NCI-H2081 (cell line): ENCODE results near the gene CADPS.

ENCODE experiments used
- DNase-seq, 2 experiments: peaks; one replicate each; lab custom pipeline; 2025; lab: John Stamatoyannopoulos, UW

The CADPS gene

DNA sequence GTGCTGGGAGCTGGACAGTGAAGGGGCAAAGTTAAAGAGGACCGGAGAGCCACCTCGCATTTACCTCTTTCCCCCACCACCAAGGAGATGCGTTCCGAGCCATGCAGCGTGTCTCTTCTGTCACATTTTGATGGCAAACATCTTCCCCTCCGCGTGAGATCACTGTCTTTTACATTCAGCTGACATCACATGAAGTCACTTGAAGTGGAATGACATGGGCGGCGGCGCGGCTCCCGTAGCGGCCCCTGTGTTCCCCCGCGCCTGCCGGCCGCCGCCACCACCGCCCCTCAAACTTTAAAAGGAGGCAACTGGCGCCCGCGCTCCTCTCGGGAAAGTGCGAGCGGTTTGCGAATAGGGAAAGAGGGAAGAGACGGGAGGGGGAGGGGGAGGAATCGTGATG lies 502.0 kb downstream of the CADPS start, which contains the start of gene FEZF2:
FEZF2 (minus strand) TSS at position 336 of the 400 bp plus-strand sequence. CDS start 682 bp downstream, outside the sequence.
- DNase-seq: no peak

DNA sequence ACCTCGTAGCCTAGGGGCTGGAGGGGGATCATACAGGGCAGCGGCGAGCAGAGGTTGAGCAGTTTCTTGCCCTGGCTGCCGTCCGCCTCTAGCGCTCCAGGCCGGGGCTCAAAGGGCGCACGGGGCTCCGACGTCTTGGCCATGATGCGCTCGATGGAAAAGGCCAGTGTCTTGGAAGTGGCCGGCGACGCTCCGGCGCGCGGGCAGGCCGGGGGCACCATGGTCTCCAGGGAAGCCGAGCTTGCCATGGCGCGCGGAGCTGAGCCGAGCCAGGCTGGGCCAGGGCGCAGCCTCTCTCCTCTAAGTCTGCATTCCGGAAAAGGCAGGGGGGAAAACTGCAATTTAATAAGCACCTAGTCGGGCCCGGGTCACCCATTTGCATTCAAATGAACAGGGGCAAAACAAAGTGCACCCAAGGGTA lies 502.6 kb downstream of the CADPS start:
- no peak for DNase-seq

DNA sequence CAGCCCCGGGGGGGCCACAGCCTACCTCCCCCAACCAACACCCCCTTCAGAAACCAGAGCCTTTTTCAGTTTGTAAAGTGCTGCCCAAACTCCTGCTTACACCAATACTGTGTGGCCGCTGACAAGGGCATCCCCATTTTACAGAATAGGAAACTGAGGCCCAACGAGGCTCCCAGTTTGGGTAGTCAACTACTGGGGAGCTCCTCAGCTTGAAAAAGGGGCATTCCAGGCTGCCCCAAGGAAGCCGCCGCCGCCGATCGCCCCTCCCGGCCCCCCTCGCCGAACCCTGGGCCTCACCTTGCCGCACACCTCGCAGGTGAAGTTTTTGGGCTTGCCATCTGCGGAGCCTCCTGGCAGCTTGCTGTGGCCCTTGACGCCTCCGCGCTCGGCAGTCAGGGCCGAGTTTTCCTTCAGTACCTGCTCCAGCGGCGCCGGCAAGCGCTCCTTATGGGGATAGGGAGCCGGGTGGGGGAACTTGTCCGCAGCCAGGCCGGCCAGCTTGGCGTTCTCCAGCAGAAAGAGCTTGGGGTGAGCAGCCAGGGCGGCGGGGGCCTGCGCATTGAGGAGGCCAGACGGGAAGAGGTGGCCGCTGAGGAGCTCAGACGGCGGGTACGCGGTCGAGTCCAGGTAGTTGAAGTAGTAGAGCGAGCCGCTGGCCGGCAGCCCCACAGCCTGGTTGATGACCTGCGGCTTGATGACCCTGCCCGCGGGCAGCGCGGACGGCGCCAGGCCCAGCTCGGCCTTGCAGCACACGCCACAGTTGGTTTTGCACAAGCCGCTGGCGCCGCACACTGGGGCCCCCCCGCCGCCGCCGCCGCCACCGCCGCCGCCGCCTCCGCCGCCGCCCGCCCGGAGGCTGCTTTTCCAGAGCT lies 503.3 kb downstream of the CADPS start:
- no peak for DNase-seq

GRCh38 chr3:62370858-62371719 lies 504.1 kb downstream of the CADPS start:
- DNase-seq: no peak

GRCh38 chr3:62370112-62370857 lies 504.9 kb downstream of the CADPS start:
- no peak for DNase-seq

DNA sequence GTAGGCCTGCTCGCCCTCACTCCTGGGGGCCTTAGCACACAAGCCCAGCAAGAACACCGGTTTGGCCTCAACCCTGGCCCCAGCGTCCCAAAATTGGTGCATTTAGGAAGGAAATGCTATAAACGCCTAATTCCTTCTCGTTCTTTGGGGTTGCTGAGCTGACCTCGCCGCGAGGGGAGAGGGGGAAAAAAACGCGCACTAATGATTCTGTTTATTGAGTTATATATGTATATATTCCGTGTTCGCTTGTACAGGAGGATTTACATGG lies 505.8 kb downstream of the CADPS start:
- DNase-seq: no peak

DNA sequence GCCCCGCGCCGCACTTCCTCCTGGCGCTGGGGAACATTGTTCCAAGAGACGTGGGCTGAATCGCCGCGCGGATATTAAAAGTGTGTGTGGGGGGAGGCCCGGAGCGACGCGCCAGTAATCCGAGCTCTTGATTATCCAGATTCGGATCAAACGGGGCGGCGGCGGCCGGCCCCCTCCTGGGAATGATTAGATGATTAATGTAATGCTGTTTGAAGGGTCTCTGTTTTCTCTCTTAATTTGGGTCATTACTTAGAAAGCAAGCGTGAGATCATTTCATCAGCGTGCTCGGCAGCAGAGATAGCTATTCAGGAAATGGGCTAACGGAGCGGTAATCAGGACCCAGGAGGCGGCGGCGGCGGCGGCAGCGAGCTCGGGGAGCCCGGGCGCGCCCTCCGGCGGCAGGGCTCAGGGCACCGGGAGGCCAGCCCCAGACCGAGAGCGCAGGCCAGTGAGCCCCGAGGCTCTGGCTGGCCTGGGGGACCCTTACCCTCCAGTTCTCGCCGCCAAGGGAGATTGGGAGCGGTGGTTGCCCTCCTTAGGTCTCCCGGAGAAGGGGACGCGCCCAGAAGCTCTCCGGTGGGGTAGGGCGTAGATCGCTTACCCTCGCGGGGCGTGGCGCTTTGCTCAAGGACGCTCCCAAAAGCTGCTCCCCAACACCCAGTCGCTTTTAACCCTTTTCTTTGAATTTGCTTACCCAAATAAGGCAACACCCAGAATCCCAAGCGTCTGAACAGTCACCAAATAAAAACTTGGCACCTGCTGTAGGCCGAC lies 506.3 kb downstream of the CADPS start:
- DNase-seq: no peak

DNA sequence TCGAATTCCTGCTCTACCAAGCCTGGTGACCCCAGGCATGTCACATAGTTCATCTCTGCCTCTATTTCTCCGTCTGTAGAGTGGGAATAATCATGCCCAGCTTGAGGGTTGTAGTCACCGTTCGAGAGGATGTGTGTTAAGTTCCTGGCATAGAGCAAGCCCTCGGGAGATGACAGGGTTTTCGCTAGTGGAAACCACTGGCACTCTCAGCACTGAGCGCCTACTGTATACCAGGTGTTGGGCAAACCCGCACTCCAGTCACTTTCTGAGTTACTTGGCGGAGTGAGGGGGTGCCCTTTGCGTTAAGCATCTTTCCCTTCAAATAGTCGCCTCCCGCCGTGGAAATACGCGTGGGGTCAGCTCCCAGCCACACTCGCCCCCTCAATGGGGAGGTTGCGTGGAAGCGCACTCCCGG lies 506.9 kb downstream of the CADPS start:
- DNase-seq: no peak

DNA sequence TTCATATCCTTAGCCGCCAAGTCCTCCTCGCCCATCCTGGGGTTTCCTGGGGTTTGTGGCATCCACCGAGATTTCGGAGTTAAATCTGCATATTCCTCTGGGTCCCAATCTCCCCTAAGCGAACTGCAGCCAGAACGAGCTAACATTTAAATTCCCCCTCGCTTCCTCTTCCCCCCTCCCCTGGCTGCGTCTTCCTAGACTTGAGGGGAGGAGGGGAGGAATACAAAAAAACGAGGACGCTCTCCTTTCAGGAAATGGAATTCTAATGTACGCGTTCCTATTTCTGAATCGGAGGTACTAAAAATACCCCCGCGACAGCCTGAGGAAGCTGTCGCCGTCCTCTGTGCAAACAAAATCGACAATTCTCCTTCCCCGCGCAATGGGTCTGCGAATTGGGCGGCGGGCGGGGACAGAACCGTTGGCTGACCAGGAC lies 507.4 kb downstream of the CADPS start:
- DNase-seq: no peak

DNA sequence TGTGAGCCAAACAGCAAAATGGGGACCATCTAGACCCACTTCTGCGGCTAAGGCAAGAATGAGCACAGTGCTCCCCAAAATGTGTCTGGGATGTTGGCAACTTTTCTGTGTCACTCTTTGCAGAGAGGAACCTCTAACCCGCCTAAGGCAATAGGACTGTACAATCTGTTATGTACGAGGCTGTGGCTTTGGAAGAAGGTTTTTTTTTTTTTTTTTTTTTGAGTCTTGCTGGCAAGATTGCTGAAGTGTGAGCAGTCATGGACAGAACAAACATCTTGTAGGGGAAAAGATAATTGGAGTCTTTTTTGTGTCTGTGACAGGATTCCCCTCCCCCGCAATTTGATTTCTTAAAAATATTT lies 509.1 kb downstream of the CADPS start:
- no peak for DNase-seq

DNA sequence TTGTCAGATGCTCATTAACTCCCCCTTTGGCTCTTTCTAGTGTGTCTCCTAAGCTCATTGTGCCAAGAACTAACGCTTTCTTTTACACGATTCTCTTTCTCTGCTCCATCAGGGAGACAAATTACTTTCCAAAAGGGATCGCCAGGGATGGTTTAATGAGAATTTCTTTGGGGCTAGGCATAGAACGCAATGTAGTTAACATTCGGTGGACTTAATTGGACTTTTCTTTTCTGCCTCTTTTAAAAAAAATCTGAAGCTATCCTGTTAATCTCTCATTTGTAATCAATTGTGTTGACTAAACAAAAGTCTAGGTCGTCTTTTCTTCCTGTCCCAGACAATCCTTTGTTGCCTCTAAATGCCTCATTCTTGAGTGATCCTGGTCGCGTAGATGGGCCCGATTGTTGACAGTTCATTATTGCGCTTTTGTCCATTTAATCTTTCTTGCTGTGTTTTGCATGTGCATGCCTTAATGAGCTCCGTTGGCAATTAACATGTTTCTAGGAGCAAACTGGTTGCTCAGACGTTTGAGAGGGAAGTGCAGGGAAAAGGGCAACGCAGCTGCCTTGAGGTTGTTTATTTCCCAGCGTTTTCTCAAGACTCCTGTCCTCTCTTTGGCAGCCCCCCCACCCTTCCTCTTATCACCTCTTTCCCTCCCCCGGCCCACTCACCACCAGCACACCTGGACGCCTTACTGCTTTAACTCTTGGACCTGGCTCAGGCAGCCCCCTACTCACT lies 509.7 kb downstream of the CADPS start:
- DNase-seq: no peak

- no peak for DNase-seq
These were observed 511.0 kb downstream of the CADPS start for GRCh38 chr3:62364191-62364590.

DNA sequence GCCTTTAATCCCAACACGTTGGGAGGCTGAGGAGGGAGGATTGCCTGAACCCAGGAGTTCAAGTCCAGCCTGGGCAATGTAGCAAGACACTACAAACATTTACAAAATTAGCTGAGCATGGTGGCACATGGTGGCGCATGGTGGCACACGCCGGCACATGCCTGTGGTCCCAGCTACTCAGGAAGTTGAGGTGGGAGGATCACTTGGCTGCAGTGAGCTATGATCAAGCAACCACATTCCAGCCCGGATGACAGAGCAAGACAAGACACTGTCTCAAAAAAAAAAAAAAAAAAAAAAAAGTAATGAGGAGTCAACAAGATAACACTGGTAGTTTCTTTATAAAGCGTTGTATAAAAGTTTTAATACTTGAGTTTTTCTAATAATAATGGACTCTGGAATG lies 511.9 kb downstream of the CADPS start:
- no peak for DNase-seq

GRCh38 chr3:62361824-62362223 lies 513.4 kb downstream of the CADPS start:
- DNase-seq: no peak

DNA sequence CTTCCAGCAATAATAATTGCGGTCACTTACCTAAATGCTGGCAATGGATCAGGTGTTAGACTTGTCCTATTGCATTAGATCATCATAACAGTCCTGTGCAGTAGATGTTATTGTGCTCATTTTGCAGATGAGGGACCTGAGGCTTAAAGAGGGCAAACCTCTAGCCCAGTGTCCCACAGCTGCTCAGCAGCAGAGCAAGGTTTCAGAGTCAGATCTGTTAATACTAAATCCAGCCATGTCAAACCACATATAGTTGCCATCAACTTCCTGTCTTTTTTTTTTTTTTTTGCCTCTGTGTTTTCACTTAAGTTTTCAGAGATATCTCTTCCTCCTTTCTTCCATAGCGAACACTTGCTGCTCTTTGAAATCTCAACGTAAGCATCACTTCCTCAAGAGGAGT lies 514.0 kb downstream of the CADPS start:
- DNase-seq: no peak

DNA sequence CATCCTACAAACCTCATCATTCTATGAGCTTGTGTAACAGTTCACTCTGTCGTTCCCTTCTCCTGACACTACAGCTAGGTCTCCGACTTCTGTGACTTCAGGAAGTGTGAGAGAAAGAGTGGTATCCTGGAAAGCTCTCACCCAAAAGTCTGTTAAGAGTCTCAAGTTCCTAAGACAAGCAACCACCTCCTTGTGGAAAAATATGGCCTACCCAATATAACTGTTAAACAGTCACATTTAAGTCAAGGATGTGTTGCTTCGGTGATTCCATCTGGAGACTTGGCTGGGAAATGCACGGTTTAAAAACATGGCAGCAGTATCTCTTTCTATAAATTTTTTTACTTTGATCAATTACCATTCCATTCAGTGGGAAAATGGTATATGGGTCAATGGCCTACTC lies 515.7 kb downstream of the CADPS start:
- no peak for DNase-seq

DNA sequence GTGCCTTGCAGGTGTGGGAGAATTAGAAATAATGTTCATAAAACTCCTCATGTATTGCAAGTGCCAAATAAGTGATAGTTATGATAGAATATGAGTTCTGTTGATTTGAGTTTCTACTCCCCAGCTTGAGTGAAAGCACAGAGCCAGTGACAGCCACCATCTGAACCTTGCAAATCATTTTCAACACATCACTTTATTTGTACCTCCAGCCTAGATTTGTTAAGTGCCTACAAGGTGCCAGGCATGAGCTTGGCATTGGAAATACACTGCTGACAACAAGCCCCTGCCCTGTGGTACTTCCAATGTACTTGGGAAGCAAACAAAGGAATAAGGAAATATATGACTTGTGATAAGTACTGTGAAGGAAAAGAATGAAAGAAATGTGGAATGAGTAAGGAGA lies 518.9 kb downstream of the CADPS start:
- no peak for DNase-seq

DNA sequence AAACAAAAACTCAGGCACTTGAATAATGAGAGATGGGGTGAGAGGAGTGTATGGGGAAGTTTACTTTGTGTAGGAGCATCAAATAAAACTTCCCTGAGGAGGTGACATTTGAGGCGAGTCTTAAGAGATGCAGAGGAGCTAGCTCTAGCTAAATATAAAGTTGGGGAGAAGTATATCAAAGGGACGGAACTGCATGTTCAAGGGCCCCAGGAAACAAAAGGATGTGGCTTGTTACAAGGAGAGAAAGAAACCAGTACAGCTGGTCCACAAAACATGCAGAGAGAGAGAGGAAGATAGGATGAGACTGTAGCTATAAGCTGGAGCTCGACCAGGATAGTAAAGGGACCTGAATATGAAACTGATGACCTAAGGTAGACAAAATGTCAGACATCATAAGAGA lies 519.5 kb downstream of the CADPS start:
- DNase-seq: no peak
